SK-N-SH treated with all-trans-retinoic acid at 6 μM for 48 hours (cell line): Measurements from ENCODE around the gene PIK3AP1.

ENCODE experiments used
- CREB5 ChIP-seq: fragments of 250-450 bp; sonication (Bioruptor Pico); IDR thresholded peaks from 2 replicates; pipeline ENCODE4 v1.5.1; 2020; ENCODE audit warnings: low read depth, mild to moderate bottlenecking, moderate library complexity
- CSDC2 ChIP-seq: fragments of 250-450 bp; sonication (Bioruptor Pico); IDR thresholded peaks from 2 replicates; pipeline ENCODE4 v1.5.0; 2020; ENCODE audit warnings: mild to moderate bottlenecking, moderate library complexity
- GLIS3 ChIP-seq: fragments of 250-450 bp; sonication (Bioruptor Pico); IDR thresholded peaks from 2 replicates; pipeline ENCODE4 v1.5.0; 2020; ENCODE audit warnings: mild to moderate bottlenecking, moderate library complexity
- POU6F1 ChIP-seq: fragments of 250-450 bp; sonication (Bioruptor Pico); IDR thresholded peaks from 2 replicates; pipeline ENCODE4 v1.8.0; 2021; ENCODE audit warnings: low read depth, mild to moderate bottlenecking, moderate library complexity, borderline replicate concordance
- SNAI2 ChIP-seq: fragments of 250-450 bp; sonication (Bioruptor Pico); IDR thresholded peaks from 2 replicates; pipeline ENCODE4 v1.5.0; 2020; ENCODE audit warnings: mild to moderate bottlenecking, moderate library complexity
- ZFP30 ChIP-seq: fragments of 450-650 bp; formaldehyde crosslinking; IDR thresholded peaks from 2 replicates; pipeline ENCODE4 v1.5.0; 2022; ENCODE audit warnings: mild to moderate bottlenecking, moderate library complexity
- ZNF70 ChIP-seq: fragments of 450-650 bp; formaldehyde crosslinking; IDR thresholded peaks from 2 replicates; pipeline ENCODE4 v1.5.0; 2020; ENCODE audit warnings: mild to moderate bottlenecking, moderate library complexity
- TF ChIP-seq, protein P1 (sequence below): fragments of 250-450 bp; sonication (Bioruptor Pico); IDR thresholded peaks from 2 replicates; pipeline ENCODE4 v1.5.1; 2021; ENCODE audit warnings: mild to moderate bottlenecking, moderate library complexity

DNA sequence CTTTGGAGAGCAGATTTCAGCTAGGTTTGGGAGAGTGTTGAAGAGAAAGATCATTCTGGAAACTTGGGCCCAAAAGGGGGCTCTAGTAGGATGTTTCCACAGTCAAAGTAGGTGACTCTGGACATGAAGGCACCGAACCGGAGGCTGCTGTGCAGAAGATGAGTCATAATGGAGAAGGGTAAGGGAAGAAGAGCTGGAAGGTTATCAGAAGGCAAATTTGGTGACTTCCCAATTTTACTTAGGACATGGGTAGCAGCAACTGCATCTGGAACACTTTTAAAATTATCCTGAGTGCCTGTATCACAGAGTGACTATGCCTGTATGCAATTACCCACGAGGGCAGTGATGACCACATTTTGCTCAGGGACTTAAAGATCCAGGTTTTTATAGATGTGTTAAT, 38.8 kb downstream of the PIK3AP1 start:
- TF ChIP-seq SNAI2 (CRISPR knock-in tag) (no peak), CSDC2 (CRISPR knock-in tag) (no peak), CREB5 (no peak), GLIS3 (CRISPR knock-in tag) (no peak), ZFP30 (CRISPR knock-in tag) (no peak), POU6F1 (CRISPR knock-in tag) (no peak), ZNF70 (CRISPR knock-in tag) (no peak)
- TF ChIP-seq, protein P1, sequence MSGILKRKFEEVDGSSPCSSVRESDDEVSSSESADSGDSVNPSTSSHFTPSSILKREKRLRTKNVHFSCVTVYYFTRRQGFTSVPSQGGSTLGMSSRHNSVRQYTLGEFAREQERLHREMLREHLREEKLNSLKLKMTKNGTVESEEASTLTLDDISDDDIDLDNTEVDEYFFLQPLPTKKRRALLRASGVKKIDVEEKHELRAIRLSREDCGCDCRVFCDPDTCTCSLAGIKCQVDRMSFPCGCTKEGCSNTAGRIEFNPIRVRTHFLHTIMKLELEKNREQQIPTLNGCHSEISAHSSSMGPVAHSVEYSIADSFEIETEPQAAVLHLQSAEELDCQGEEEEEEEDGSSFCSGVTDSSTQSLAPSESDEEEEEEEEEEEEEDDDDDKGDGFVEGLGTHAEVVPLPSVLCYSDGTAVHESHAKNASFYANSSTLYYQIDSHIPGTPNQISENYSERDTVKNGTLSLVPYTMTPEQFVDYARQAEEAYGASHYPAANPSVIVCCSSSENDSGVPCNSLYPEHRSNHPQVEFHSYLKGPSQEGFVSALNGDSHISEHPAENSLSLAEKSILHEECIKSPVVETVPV (CRISPR knock-in tag): no peak
